GM12875 (cell line): ENCODE measurements around the gene DRAM1.
"Not testable (repeated sequence)": the region's sequence is repeated elsewhere in the genome, so short reads cannot be mapped to it uniquely, and the experiment has no call there.

ENCODE experiments used
- H3K4me3 ChIP-seq: one replicate; pipeline ENCODE4 v1.5.1; 2011; ENCODE audit warnings: low read depth, low read length, control low read depth
- TF ChIP-seq, protein P1 (sequence below): IDR thresholded peaks from 2 replicates; pipeline ENCODE4 v1.5.1; 2011; ENCODE audit warnings: low read depth, mild to moderate bottlenecking, control low read depth, inconsistent platforms, low read length, moderate library complexity, borderline replicate concordance; ENCODE audit not compliant: insufficient read depth

Gene DRAM1

DNA sequence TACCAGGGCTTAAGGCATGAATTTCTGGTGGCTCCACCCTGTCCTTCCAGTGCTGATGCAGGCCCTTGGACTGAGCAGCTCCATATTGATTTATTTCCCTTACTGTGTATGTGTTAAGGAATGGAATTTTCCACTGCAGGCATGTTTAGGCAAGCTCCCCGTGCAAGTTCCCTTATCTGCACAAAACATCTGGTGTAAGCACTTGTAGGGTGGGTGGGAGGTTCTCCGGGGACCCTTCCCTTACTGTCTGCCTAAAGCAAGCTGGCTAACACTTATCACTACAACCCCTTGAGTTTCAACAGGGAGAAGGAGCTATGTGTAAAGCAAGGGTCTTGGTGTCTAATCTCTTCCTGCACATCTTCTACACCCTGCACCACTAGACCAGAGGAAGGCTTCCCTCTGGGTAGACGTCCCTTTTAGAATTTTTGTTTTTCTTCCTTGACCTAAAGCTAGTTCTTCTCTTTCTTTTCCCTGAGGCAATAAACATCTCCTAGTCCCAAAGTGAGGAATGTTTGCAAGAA is 22.0 kb upstream of the DRAM1 start:
- H3K4me3 ChIP-seq = no peak overlapping the region
- TF ChIP-seq, protein P1, sequence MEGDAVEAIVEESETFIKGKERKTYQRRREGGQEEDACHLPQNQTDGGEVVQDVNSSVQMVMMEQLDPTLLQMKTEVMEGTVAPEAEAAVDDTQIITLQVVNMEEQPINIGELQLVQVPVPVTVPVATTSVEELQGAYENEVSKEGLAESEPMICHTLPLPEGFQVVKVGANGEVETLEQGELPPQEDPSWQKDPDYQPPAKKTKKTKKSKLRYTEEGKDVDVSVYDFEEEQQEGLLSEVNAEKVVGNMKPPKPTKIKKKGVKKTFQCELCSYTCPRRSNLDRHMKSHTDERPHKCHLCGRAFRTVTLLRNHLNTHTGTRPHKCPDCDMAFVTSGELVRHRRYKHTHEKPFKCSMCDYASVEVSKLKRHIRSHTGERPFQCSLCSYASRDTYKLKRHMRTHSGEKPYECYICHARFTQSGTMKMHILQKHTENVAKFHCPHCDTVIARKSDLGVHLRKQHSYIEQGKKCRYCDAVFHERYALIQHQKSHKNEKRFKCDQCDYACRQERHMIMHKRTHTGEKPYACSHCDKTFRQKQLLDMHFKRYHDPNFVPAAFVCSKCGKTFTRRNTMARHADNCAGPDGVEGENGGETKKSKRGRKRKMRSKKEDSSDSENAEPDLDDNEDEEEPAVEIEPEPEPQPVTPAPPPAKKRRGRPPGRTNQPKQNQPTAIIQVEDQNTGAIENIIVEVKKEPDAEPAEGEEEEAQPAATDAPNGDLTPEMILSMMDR = no peak

DNA sequence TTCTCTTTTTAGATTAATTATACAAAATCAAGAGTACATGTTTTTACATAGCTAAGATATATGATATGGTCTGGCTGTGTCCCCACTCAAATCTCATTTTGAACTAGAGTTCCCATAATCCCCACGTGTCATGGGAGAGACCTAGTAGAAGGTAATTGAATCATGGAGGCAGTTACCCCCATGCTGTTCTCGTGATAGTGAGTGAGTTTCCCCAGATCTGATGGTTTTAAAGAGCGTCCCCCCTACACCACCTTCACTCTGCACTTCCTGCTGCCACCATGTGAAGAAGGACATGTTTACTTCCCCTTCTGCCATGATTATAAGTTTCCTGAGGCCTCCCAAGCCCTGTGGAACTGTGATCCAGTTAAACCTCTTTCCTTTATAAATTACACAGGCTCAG is 21.4 kb upstream of the DRAM1 start:
- H3K4me3 ChIP-seq = no peak overlapping the region
- TF ChIP-seq, protein P1 = no peak

DNA sequence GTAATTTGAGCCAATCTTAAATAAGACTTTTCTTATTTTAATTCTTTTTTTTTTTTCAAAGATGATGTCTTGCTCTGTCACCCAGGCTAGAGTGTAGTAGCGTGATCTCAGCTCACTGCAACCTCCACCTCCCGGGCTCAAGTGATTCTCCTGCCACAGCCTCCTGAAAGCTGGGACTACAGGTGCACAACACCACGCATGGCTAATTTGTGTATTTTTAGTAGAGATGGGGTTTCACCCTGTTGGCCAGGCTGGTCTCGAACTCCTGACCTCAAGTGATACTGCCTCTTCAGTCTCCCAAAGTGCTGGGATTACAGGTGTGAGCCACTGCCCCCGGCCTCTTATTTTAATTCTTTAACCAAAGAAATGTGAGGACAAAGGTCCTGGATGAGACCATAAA is 20.8 kb upstream of the DRAM1 start:
- H3K4me3 ChIP-seq = not testable (repeated sequence)

DNA sequence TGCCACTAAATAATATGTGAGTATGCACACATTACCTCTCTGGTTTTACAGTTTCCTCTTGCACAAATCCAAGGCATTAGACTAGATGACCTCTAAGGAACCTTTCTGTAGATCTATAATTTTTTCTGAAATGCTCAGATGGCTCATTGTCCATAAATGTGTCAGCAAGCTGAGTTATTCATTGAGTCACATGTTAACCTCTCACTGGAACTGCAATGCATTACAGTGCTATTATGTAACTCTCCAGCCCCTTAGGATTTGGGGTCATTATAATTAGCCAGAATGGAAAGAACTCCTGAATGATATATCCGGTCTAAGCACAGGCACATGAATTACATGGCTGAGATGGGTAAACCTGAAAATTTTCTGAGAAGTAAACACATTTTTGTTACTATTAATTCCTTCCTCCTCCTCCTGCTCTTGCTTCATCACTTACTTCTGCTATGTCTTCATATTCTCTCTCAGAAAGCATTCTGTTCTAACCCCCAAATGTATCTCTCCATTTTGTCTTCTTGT is 20.3 kb upstream of the DRAM1 start:
- TF ChIP-seq, protein P1 = no peak
- no peak overlapping the region for H3K4me3 ChIP-seq

DNA sequence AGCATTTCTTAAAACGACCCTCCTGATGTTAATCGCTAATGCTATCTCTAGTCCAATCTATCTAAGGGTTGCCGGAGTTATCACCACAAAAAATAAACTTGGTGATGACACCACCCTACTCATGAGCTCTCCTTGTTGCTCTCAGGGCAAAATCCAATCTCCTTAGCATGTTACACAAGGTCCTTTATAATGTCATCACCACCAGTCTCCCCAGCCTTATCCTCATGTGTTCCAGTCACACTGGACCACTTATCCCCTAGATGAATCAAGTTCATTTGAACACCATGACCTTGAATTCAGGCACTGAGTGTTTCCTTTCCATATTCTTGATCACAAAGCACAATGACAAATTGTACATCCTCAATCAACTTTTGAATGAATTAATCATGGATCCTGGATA is 19.0 kb upstream of the DRAM1 start:
- TF ChIP-seq, protein P1 = no peak
- no peak overlapping the region for H3K4me3 ChIP-seq

DNA sequence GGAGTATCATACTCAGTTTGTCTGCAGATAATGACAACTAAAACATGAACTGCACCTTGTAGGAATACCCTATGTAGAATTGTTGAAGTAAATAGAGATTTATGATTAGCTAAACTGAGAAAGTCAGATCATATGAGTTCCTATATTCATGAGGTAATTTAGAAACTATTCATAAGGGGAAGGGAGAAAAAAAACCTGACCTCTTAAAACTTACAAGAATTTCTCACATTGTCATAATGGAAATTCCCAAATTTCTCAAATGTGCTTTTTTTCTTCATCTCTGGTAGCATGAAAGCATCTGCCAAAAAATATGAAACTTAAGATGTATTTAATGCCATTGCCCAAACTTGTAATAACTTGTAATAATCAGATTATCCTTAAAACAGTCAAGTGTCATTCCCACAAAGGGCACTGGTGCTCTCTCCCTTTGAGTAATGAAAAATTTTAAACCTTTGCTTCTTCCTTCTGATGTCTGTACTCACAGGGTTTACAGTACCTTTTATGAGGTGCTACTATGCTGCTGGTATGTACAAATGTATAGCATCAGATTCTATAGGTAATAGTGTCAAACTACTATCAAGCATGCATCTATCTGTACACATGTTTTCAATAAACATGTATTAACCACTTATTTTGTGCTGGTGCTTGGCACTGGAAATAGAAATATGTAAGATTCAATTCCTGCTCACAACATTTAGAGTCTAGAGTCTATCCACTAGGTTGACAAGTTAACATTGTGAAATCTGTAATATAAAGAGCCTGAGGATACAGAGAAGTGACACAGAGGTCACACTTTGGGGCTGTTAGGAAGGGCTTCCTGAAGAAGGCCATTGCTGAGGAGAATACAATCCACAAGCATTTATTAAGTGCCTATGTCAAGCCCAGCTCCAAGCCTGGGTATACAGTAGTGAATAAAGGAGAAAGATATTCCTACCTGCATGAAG is 17.4 kb upstream of the DRAM1 start:
- TF ChIP-seq, protein P1 = no peak

DNA sequence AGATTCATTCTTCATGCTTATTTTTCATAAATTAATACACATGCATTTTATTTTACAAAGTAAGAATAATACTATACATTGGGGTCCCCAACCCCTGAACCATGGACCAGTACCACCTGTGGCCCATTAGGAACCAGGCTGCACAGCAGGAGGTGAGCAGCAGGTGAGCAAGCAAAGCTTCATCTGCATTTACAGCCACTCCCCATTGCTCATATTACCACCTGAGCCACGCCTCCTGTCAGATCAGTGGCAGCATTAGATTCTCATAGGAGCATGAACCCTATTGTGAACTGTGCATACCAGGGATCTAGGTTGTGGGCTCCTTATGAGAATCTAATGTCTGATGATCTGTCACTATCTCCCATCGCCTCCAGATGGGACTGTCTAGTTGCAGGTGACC is 15.7 kb upstream of the DRAM1 start:
- not testable (repeated sequence) for H3K4me3 ChIP-seq

More for the DNA sequence above, 17.4 kb upstream of the DRAM1 start:
- no peak overlapping the region for H3K4me3 ChIP-seq

DNA sequence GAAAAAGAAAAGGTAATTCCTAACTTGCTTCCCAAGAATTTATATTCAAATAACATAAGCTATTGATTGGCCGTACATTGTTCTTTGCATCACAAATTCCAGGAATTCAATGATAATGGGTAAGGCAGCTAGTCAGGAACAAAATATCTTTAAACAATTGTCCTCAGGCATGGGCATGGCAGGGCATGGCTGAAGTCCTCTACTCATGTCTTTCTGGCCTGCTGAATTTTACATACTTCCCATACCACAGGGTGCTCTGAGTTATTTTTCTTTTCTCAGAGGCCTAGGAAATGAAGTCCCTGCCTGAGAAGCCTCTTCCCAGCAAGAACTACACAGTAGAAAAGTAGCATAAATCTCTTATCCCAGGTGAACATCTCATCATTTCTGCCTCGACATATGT is 15.1 kb upstream of the DRAM1 start:
- TF ChIP-seq, protein P1 = no peak
- H3K4me3 ChIP-seq = no peak overlapping the region
